ENCODE results near the gene FBXO10.

The FBXO10 gene

GRCh38 chr9:37592108-37592951 is 16.1 kb upstream of the FBXO10 start, which contains the start of gene TOMM5:
TOMM5 (minus strand) TSS chr9:37592597; CDS start chr9:37592532, 65 bp downstream.
- peak; percentile 93 for DNase-seq (ENCODE audit: low spot score)

- no peak for DNase-seq (ENCODE audit: low spot score)
Measured at GRCh38 chr9:37587521-37587920, 11.3 kb upstream of the FBXO10 start.

- DNase-seq (ENCODE audit: low spot score), result no peak
Measured at GRCh38 chr9:37583522-37584121, 7.4 kb upstream of the FBXO10 start.

- DNase-seq (ENCODE audit: low spot score), result peak; percentile 57
Measured at GRCh38 chr9:37582548-37583157, 6.5 kb upstream of the FBXO10 start.

GRCh38 chr9:37575511-37575914 is 667 bp downstream of the FBXO10 start:
- DNase-seq (ENCODE audit: low spot score), result no peak

GRCh38 chr9:37575001-37575400 is 1.2 kb downstream of the FBXO10 start:
- DNase-seq (ENCODE audit: low spot score), result no peak

GRCh38 chr9:37574241-37574721 is 1.9 kb downstream of the FBXO10 start:
- no peak for DNase-seq (ENCODE audit: low spot score)

- DNase-seq (ENCODE audit: low spot score), result no peak
Measured at GRCh38 chr9:37571282-37571681, 4.9 kb downstream of the FBXO10 start.

GRCh38 chr9:37566716-37567115 is 9.5 kb downstream of the FBXO10 start:
- DNase-seq (ENCODE audit: low spot score), result peak; percentile 14

- DNase-seq (ENCODE audit: low spot score), result no peak
Measured at GRCh38 chr9:37565661-37566618, 10.2 kb downstream of the FBXO10 start.

- DNase-seq (ENCODE audit: low spot score), result no peak
Measured at GRCh38 chr9:37564916-37565315, 11.3 kb downstream of the FBXO10 start.

- DNase-seq (ENCODE audit: low spot score), result no peak
Measured at GRCh38 chr9:37563806-37564513, 12.2 kb downstream of the FBXO10 start.

- no peak for DNase-seq (ENCODE audit: low spot score)
Measured at GRCh38 chr9:37562826-37563225, 13.4 kb downstream of the FBXO10 start.

- no peak for DNase-seq (ENCODE audit: low spot score)
Measured at GRCh38 chr9:37561682-37562081, 14.5 kb downstream of the FBXO10 start.

GRCh38 chr9:37559855-37560592 is 16.2 kb downstream of the FBXO10 start:
- DNase-seq (ENCODE audit: low spot score), result no peak

- DNase-seq (ENCODE audit: low spot score), result no peak
Measured at GRCh38 chr9:37559125-37559524, 17.1 kb downstream of the FBXO10 start.

- peak; percentile 26 for DNase-seq (ENCODE audit: low spot score)
Measured at GRCh38 chr9:37555786-37556185, 20.4 kb downstream of the FBXO10 start.

GRCh38 chr9:37554318-37554717 is 21.9 kb downstream of the FBXO10 start:
- DNase-seq (ENCODE audit: low spot score), result no peak

- no peak for DNase-seq (ENCODE audit: low spot score)
Measured at GRCh38 chr9:37551888-37552287, 24.3 kb downstream of the FBXO10 start.

- DNase-seq (ENCODE audit: low spot score), result no peak
Measured at GRCh38 chr9:37551468-37551867, 24.7 kb downstream of the FBXO10 start.

Data from AG20443 (cell line).